WTC11 (cell line): ENCODE results near the gene SPPL2B.

Experiments used
- CDX4 ChIP-seq: fragments of 250-450 bp; sonication (Bioruptor Pico); IDR thresholded peaks from 2 replicates; pipeline ENCODE4 v1.9.0; 2021; ENCODE audit warnings: moderate library complexity, mild to moderate bottlenecking, inconsistent platforms, borderline replicate concordance
- CREB1 ChIP-seq: sonication (generic); formaldehyde crosslinking; IDR thresholded peaks from 2 replicates; pipeline ENCODE4 v1.8.0; 2023; ENCODE audit warnings: mild to moderate bottlenecking, missing genetic modification reagents
- FOXJ3 ChIP-seq: sonication (generic); formaldehyde crosslinking; IDR thresholded peaks from 2 replicates; pipeline ENCODE4 v1.9.0; 2021; ENCODE audit warnings: missing genetic modification reagents, mild to moderate bottlenecking, borderline replicate concordance
- FOXP1 ChIP-seq: sonication (generic); formaldehyde crosslinking; IDR thresholded peaks from 2 replicates; pipeline ENCODE4 v1.8.0; 2022; ENCODE audit warnings: missing genetic modification reagents, mild to moderate bottlenecking, moderate library complexity, borderline replicate concordance
- NR1H2 ChIP-seq: sonication (generic); formaldehyde crosslinking; IDR thresholded peaks from 2 replicates; pipeline ENCODE4 v1.9.0; 2021; ENCODE audit warnings: mild to moderate bottlenecking, moderate library complexity, missing genetic modification reagents
- TEAD1 ChIP-seq: sonication (generic); formaldehyde crosslinking; IDR thresholded peaks from 2 replicates; pipeline ENCODE4 v1.8.0; 2022; ENCODE audit warnings: mild to moderate bottlenecking, missing genetic modification reagents
- ZNF138 ChIP-seq: sonication (generic); formaldehyde crosslinking; conservative IDR thresholded peaks from 2 replicates; pipeline ENCODE4 v1.8.1; 2022; ENCODE audit warnings: mild to moderate bottlenecking, moderate library complexity, missing genetic modification reagents
- ZNF416 ChIP-seq: fragments of 250-450 bp; sonication (Bioruptor Pico); IDR thresholded peaks from 2 replicates; pipeline ENCODE4 v1.9.0; 2021; ENCODE audit warnings: mild to moderate bottlenecking, inconsistent platforms
- TF ChIP-seq, protein P1 (sequence below): fragments of 200-600 bp; IDR thresholded peaks from 2 replicates; pipeline ENCODE4 v1.8.0; 2022; ENCODE audit warnings: antibody characterized with exemption
- TF ChIP-seq, protein P2 (sequence below): sonication (generic); formaldehyde crosslinking; IDR thresholded peaks from 2 replicates; pipeline ENCODE4 v1.8.0; 2022; ENCODE audit warnings: missing genetic modification reagents

GRCh38 chr19:2308114-2308556 lies 20.3 kb upstream of the SPPL2B start, which contains the start of gene LINGO3:
- TF ChIP-seq NR1H2 (CRISPR knock-in tag) (no peak), ZNF416 (no peak), TEAD1 (peak; percentile 90; the same call in 1 of the 2 replicates), FOXJ3 (CRISPR knock-in tag) (no peak), CREB1 (CRISPR knock-in tag) (0 out of 2 replicates have a peak, but pooled peaks have one; percentile 39), CDX4 (CRISPR knock-in tag) (no peak), ZNF138 (no peak), FOXP1 (CRISPR knock-in tag) (peak; percentile 85)
- TF ChIP-seq, protein P1, sequence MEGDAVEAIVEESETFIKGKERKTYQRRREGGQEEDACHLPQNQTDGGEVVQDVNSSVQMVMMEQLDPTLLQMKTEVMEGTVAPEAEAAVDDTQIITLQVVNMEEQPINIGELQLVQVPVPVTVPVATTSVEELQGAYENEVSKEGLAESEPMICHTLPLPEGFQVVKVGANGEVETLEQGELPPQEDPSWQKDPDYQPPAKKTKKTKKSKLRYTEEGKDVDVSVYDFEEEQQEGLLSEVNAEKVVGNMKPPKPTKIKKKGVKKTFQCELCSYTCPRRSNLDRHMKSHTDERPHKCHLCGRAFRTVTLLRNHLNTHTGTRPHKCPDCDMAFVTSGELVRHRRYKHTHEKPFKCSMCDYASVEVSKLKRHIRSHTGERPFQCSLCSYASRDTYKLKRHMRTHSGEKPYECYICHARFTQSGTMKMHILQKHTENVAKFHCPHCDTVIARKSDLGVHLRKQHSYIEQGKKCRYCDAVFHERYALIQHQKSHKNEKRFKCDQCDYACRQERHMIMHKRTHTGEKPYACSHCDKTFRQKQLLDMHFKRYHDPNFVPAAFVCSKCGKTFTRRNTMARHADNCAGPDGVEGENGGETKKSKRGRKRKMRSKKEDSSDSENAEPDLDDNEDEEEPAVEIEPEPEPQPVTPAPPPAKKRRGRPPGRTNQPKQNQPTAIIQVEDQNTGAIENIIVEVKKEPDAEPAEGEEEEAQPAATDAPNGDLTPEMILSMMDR, result no peak
- TF ChIP-seq, protein P2, sequence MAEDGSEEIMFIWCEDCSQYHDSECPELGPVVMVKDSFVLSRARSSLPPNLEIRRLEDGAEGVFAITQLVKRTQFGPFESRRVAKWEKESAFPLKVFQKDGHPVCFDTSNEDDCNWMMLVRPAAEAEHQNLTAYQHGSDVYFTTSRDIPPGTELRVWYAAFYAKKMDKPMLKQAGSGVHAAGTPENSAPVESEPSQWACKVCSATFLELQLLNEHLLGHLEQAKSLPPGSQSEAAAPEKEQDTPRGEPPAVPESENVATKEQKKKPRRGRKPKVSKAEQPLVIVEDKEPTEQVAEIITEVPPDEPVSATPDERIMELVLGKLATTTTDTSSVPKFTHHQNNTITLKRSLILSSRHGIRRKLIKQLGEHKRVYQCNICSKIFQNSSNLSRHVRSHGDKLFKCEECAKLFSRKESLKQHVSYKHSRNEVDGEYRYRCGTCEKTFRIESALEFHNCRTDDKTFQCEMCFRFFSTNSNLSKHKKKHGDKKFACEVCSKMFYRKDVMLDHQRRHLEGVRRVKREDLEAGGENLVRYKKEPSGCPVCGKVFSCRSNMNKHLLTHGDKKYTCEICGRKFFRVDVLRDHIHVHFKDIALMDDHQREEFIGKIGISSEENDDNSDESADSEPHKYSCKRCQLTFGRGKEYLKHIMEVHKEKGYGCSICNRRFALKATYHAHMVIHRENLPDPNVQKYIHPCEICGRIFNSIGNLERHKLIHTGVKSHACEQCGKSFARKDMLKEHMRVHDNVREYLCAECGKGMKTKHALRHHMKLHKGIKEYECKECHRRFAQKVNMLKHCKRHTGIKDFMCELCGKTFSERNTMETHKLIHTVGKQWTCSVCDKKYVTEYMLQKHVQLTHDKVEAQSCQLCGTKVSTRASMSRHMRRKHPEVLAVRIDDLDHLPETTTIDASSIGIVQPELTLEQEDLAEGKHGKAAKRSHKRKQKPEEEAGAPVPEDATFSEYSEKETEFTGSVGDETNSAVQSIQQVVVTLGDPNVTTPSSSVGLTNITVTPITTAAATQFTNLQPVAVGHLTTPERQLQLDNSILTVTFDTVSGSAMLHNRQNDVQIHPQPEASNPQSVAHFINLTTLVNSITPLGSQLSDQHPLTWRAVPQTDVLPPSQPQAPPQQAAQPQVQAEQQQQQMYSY (CRISPR knock-in tag), result 0 out of 2 replicates have a peak, but pooled peaks have one; percentile 18
